ENCODE results near the gene TBC1D5. TPM values are rescaled to one million over a fixed set of nuclear protein-coding genes. Genes with fewer than 3 reads are reported as not detected.

TBC1D5 gene
- polyA plus RNA-seq, 2 of the 4 experiments (the other 2 are of a cell fraction), result 36.7 to 72.2 TPM

DNA sequence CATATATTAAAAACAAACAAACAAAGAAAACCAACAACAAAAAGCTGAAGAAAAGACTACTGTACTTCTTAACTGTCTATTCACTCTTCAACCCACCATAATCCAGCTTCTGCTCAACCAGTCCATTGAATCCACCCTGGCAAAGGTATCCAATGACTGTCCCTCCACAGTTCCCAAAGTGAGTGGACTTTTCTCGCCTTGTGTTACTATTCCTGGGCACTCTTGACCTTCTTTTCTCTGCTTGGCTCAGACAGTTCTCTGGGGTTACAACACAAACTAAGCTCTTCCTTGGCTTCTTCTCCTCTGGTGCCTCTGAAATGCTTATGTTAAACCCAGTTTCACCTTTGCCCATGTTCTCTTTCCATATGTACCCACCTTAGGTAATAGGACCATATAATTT, 437.5 kb downstream of the TBC1D5 start (continued):
- TF ChIP-seq, protein P1, sequence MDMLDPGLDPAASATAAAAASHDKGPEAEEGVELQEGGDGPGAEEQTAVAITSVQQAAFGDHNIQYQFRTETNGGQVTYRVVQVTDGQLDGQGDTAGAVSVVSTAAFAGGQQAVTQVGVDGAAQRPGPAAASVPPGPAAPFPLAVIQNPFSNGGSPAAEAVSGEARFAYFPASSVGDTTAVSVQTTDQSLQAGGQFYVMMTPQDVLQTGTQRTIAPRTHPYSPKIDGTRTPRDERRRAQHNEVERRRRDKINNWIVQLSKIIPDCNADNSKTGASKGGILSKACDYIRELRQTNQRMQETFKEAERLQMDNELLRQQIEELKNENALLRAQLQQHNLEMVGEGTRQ (IDR thresholded peaks at IDR 0.05), result no peak
- TF ChIP-seq HOXB5 (CRISPR knock-in tag; IDR thresholded peaks at IDR 0.05), result no peak
- TF ChIP-seq MAFK (IDR thresholded peaks at IDR 0.05; ENCODE audit: partially characterized antibody), result no peak
- TF ChIP-seq BHLHE40 (IDR thresholded peaks at IDR 0.05; ENCODE audit: low read depth, low read length), result no peak

DNA sequence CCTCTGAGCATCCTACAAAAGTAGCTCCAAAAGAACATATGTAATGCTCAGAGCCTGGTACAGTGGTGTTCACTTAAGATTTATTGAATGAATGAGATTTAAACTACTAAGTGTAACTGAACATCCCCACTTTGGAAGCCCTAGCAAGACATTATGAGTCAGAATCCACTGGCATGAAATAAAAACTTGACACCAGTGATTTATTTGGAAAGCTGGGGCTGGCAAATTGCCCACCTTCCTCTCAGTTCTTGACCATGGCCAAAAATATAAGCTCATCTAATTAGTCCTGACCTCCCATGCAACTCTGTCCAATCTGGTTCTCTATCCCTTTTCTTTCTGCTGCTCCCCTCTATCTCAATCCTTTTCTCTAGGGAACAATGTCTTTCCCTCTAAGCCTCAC, 439.7 kb downstream of the TBC1D5 start:
- Histone ChIP-seq H3K4me1 (no peaks in the 10 kb centered on the region), H3K4me2 (no peak overlapping the region), H3K27ac (no peak overlapping the region), H3K9me3 (no peaks in the 10 kb centered on the region), H3K4me3 (no peak overlapping the region)
- ChIA-PET POLR2A (no interaction called here), CTCF (no interaction called here)
- DNase-seq (ENCODE audit: low read depth in 1 of 2, low spot score in 1 of 2) (no peak), FAIRE-seq (no peak), ATAC-seq (no peak)
- TF ChIP-seq PHF8 (IDR thresholded peaks at IDR 0.05; ENCODE audit: borderline replicate concordance, low read depth) (no peak), EHF (CRISPR knock-in tag; IDR thresholded peaks at IDR 0.05) (no peak), ZC3H11A (IDR thresholded peaks at IDR 0.05) (no peak), RFX5 (IDR thresholded peaks at IDR 0.05) (no peak), HOXA7 (CRISPR knock-in tag; IDR thresholded peaks at IDR 0.05) (no peak), NPAS2 (CRISPR knock-in tag; IDR thresholded peaks at IDR 0.05; ENCODE audit: borderline replicate concordance) (no peak)
- TF ChIP-seq, protein P1 (IDR thresholded peaks at IDR 0.05), result no peak
- TF ChIP-seq, protein P2, sequence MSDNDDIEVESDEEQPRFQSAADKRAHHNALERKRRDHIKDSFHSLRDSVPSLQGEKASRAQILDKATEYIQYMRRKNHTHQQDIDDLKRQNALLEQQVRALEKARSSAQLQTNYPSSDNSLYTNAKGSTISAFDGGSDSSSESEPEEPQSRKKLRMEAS (IDR thresholded peaks at IDR 0.05), result no peak
- TF ChIP-seq, protein P3, sequence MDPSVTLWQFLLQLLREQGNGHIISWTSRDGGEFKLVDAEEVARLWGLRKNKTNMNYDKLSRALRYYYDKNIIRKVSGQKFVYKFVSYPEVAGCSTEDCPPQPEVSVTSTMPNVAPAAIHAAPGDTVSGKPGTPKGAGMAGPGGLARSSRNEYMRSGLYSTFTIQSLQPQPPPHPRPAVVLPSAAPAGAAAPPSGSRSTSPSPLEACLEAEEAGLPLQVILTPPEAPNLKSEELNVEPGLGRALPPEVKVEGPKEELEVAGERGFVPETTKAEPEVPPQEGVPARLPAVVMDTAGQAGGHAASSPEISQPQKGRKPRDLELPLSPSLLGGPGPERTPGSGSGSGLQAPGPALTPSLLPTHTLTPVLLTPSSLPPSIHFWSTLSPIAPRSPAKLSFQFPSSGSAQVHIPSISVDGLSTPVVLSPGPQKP (IDR thresholded peaks at IDR 0.05; ENCODE audit: low read depth, low read length), result no peak
- TF ChIP-seq, protein P4, sequence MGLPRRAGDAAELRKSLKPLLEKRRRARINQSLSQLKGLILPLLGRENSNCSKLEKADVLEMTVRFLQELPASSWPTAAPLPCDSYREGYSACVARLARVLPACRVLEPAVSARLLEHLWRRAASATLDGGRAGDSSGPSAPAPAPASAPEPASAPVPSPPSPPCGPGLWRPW (IDR thresholded peaks at IDR 0.05), result no peak

DNA sequence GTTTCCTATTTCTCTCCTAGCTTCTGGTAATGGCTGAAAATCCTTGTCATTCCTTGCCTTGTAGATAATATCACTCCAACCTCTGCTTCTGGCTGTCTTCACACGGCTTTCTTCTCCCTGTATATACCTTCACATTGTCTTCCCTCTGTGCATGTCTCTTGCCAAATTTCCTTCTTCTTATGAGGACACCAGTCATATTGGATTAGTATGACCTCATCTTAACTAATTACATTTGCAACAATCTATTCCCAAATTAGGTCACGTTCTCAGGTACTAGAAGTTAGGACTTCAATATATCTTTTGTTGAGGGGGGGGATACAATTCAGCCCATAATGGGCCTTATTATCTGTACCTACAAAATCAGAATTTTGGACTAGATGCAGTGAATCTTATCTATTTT, 440.3 kb downstream of the TBC1D5 start:
- Histone ChIP-seq H3K27ac (no peak overlapping the region), H3K4me3 (no peak overlapping the region), H3K4me1 (no peaks in the 10 kb centered on the region), H3K9me3 (no peaks in the 10 kb centered on the region), H3K4me2 (no peak overlapping the region)
- no peak for ATAC-seq
- TF ChIP-seq MAZ (IDR thresholded peaks at IDR 0.05; ENCODE audit: borderline replicate concordance, low read depth, low read length), result no peak
- WGBS (ENCODE audit: missing lambda C conversion rate), result 76% methylated on average over 2 of the region's 2 CpGs
- ChIA-PET CTCF (no interaction called here), POLR2A (no interaction called here)
- DNase-seq (ENCODE audit: low read depth in 1 of 2, low spot score in 1 of 2), result no peak
- no peak for FAIRE-seq

DNA sequence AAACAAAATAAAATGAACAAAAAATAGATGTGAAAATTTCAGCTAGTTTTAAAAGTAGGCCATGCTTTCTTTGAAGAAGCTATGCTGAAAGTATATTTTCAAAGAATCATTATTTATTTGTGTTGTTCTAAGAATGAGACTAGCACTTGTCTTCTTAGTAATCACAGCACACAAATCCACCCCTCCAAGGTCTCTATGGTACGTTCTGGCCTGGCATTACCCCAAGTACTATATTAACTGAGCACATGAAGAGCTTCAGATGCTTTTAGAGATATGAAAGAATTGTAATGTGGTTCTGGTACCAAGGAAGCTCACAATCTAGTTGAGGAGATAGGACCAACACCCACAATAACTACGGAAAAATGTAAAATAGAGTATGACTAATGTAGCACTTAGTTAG, 441.2 kb downstream of the TBC1D5 start:
- Histone ChIP-seq H3K9me3 (no peaks in the 10 kb centered on the region), H3K4me1 (no peaks in the 10 kb centered on the region), H3K27ac (no peak overlapping the region), H3K4me3 (no peak overlapping the region), H3K4me2 (no peak overlapping the region)
- ATAC-seq (no peak), FAIRE-seq (no peak), DNase-seq (ENCODE audit: low read depth in 1 of 2, low spot score in 1 of 2) (no peak)
- POLR2A ChIA-PET, result no interaction called here
- TF ChIP-seq ZFP36 (IDR thresholded peaks at IDR 0.05; ENCODE audit: borderline replicate concordance, partially characterized antibody) (no peak), JUN (IDR thresholded peaks at IDR 0.05) (no peak), RAD21 (conservative IDR thresholded peaks at IDR 0.05 in 1 of 2, IDR thresholded peaks at IDR 0.05 in 1 of 2) (no peak), KDM5A (IDR thresholded peaks at IDR 0.05) (no peak), HDAC2 (IDR thresholded peaks at IDR 0.05) (no peak), CHD4 (IDR thresholded peaks at IDR 0.05; ENCODE audit: borderline replicate concordance) (no peak), NR3C1 (IDR thresholded peaks at IDR 0.05) (no peak), TP53 (CRISPR knock-in tag; IDR thresholded peaks at IDR 0.05) (no peak)
- CTCF ChIA-PET, result no interaction called here
- WGBS (ENCODE audit: missing lambda C conversion rate), result 84% methylated on average over 2 of the region's 2 CpGs

All from A549 (cell line).